ENCODE data around the gene ZKSCAN2. TPM values are rescaled to one million over a fixed set of nuclear protein-coding genes. Genes with fewer than 3 reads are reported as not detected.

Gene ZKSCAN2
- polyA plus RNA-seq, 1 donor (not counting 4 experiments of a cell fraction or from before 2014, with no cell fraction given): 1.8 TPM

GRCh38 chr16:25212636-25213035, 45.0 kb downstream of the ZKSCAN2 start:
- TF ChIP-seq CTCF (optimal IDR thresholded peaks at IDR 0.05 in 1 of 3, IDR thresholded peaks at IDR 0.05 in 1 of 3, conservative IDR thresholded peaks at IDR 0.05 in 1 of 3; ENCODE audit: extremely low read depth in 1 of 3, insufficient read depth in 2 of 3, low read length in 3 of 3) (no peak), EZH2 (IDR thresholded peaks at IDR 0.05; ENCODE audit: low read length) (no peak)

DNA sequence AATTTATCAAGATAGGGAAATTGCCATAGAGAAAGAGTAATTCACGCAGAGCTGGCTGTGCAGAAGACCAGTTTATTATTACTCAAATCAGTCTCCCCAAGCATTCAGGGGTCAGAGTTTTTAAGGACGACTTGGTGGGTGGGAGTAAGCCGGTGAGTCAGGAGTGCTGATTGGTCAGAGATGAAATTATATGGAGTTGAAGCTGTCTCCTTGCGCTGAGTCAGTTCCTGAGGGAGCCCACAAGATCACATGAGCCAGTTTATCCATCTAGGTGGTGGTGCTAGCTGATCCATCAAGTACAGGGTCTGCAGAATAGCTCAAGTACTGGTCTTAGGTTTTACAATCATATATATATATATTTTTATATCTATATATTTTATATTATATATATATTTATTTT, 46.9 kb downstream of the ZKSCAN2 start:
- no peak overlapping the region for H2AFZ ChIP-seq (ENCODE audit: control insufficient read depth, low read length)
- DNase-seq (ENCODE audit: low read depth, low spot score) (no peak), FAIRE-seq (no peak)
- no peaks in the 10 kb centered on the region for H3K9me3 ChIP-seq (ENCODE audit: control insufficient read depth, low read depth, low read length)
- H3K27me3 ChIP-seq (ENCODE audit: control insufficient read depth, extremely low read depth, insufficient read depth, low read length): no peaks in the 10 kb centered on the region
- no peaks in the 10 kb centered on the region for H4K20me1 ChIP-seq (ENCODE audit: control insufficient read depth, extremely low read depth, insufficient read depth, low read length)
- no peak overlapping the region for H3K4me2 ChIP-seq (ENCODE audit: control insufficient read depth, extremely low read depth, insufficient read depth, low read depth, low read length)
- no peak overlapping the region for H3K27ac ChIP-seq (ENCODE audit: control insufficient read depth, insufficient read depth, low read length)
- H3K4me1 ChIP-seq (ENCODE audit: control insufficient read depth, extremely low read depth, insufficient read depth, low read length): no peaks in the 10 kb centered on the region
- no peak for TF ChIP-seq EZH2 (IDR thresholded peaks at IDR 0.05; ENCODE audit: low read length)
- TF ChIP-seq CTCF (optimal IDR thresholded peaks at IDR 0.05 in 1 of 3, IDR thresholded peaks at IDR 0.05 in 1 of 3, conservative IDR thresholded peaks at IDR 0.05 in 1 of 3; ENCODE audit: extremely low read depth in 1 of 3, insufficient read depth in 2 of 3, low read length in 3 of 3): no peak
- H3K9me1 ChIP-seq (ENCODE audit: control insufficient read depth, extremely low read depth, insufficient read depth, low read length): no peaks in the 10 kb centered on the region
- dilution Hi-C loops (cut with MboI; ENCODE audit: extremely low pct_ligation_motif_present, low sequenced_read_pairs): no loop called here
- H3K36me3 ChIP-seq (ENCODE audit: control insufficient read depth in 2 of 2, extremely low read depth in 1 of 2, insufficient read depth in 2 of 2, low read length in 2 of 2): no peaks in the 10 kb centered on the region
- no peak overlapping the region for H3K4me3 ChIP-seq (ENCODE audit: control insufficient read depth in 2 of 3, extremely low read depth in 1 of 3, insufficient read depth in 2 of 3, low read depth in 1 of 3, low read length in 3 of 3)
- H3K79me2 ChIP-seq (ENCODE audit: control insufficient read depth, insufficient read depth, low read length): no peaks in the 10 kb centered on the region
- no peak overlapping the region for H3K9ac ChIP-seq (ENCODE audit: control insufficient read depth, extremely low read depth, insufficient read depth, low read length)

More at GRCh38 chr16:25212636-25213035, 45.0 kb downstream of the ZKSCAN2 start:
- Histone ChIP-seq H3K27ac (ENCODE audit: control insufficient read depth, insufficient read depth, low read length) (no peak overlapping the region), H3K9ac (ENCODE audit: control insufficient read depth, extremely low read depth, insufficient read depth, low read length) (no peak overlapping the region), H3K4me1 (ENCODE audit: control insufficient read depth, extremely low read depth, insufficient read depth, low read length) (no peaks in the 10 kb centered on the region), H3K9me3 (ENCODE audit: control insufficient read depth, low read depth, low read length) (no peaks in the 10 kb centered on the region), H3K4me2 (ENCODE audit: control insufficient read depth, extremely low read depth, insufficient read depth, low read depth, low read length) (no peak overlapping the region), H3K36me3 (ENCODE audit: control insufficient read depth in 2 of 2, extremely low read depth in 1 of 2, insufficient read depth in 2 of 2, low read length in 2 of 2) (no peaks in the 10 kb centered on the region), H3K9me1 (ENCODE audit: control insufficient read depth, extremely low read depth, insufficient read depth, low read length) (no peaks in the 10 kb centered on the region), H4K20me1 (ENCODE audit: control insufficient read depth, extremely low read depth, insufficient read depth, low read length) (no peaks in the 10 kb centered on the region), H3K79me2 (ENCODE audit: control insufficient read depth, insufficient read depth, low read length) (no peaks in the 10 kb centered on the region), H3K4me3 (ENCODE audit: control insufficient read depth in 2 of 3, extremely low read depth in 1 of 3, insufficient read depth in 2 of 3, low read depth in 1 of 3, low read length in 3 of 3) (no peak overlapping the region), H3K27me3 (ENCODE audit: control insufficient read depth, extremely low read depth, insufficient read depth, low read length) (no peaks in the 10 kb centered on the region), H2AFZ (ENCODE audit: control insufficient read depth, low read length) (no peak overlapping the region)
- FAIRE-seq: no peak
- DNase-seq (ENCODE audit: low read depth, low spot score): no peak
- dilution Hi-C loops (cut with MboI; ENCODE audit: extremely low pct_ligation_motif_present, low sequenced_read_pairs): no loop called here

Measured in keratinocyte (primary cell).